ENCODE data around the gene JARID2. TPM values are rescaled to one million over a fixed set of nuclear protein-coding genes. Genes with fewer than 3 reads are reported as not detected.

Gene JARID2
- total and polyA plus RNA-seq, 4 donors, result 1.4 to 12.3 (median 3.4) TPM

- Histone ChIP-seq H3K9me3 (ENCODE audit: control insufficient read depth in 4 of 4, low read length in 3 of 4) (peaks cover 0 to 12% (median 4%) of the 10 kb centered on the region in 4 donors), H3K4me1 (ENCODE audit: control insufficient read depth in 4 of 4, insufficient read depth in 4 of 4, low read length in 3 of 4) (no peaks in the 10 kb centered on the region), H3K27ac (ENCODE audit: low read depth in 1 of 2, low read length in 2 of 2) (no peak overlapping the region), H3K9ac (ENCODE audit: low read depth in 1 of 2, low read length in 2 of 2) (no peak overlapping the region), H3K36me3 (ENCODE audit: control insufficient read depth in 4 of 4, insufficient read depth in 3 of 4, low read depth in 1 of 4, low read length in 3 of 4) (no peaks in the 10 kb centered on the region), H3K27me3 (ENCODE audit: control insufficient read depth in 4 of 4, insufficient read depth in 4 of 4, low read length in 3 of 4) (no peaks in the 10 kb centered on the region), H3K4me3 (ENCODE audit: low read depth in 1 of 3, low read length in 3 of 3) (no peak overlapping the region)
- WGBS, result 92% methylated on average over 6 of the region's 6 CpGs
- DNase-seq (ENCODE audit: low spot score), result no peak
- TF ChIP-seq HNF4A (conservative IDR thresholded peaks at IDR 0.05) (no peak), REST (IDR thresholded peaks at IDR 0.05) (no peak), TAF1 (conservative IDR thresholded peaks at IDR 0.05) (no peak), YY1 (IDR thresholded peaks at IDR 0.05) (no peak), CTCF (IDR thresholded peaks at IDR 0.05; ENCODE audit: low read depth, low read length, missing input control) (no peak), MAX (IDR thresholded peaks at IDR 0.05) (no peak)
These were observed 171.2 kb downstream of the JARID2 start for GRCh38 chr6:15416932-15417509.

- no peak overlapping the region for H3K9ac ChIP-seq (ENCODE audit: low read depth in 1 of 2, low read length in 2 of 2)
- TF ChIP-seq SP1 (IDR thresholded peaks at IDR 0.05) (no peak), ZBTB33 (IDR thresholded peaks at IDR 0.05) (no peak), CTCF (IDR thresholded peaks at IDR 0.05; ENCODE audit: low read depth, low read length, missing input control) (no peak), JUND (IDR thresholded peaks at IDR 0.05) (no peak)
- H3K36me3 ChIP-seq (ENCODE audit: control insufficient read depth in 4 of 4, insufficient read depth in 3 of 4, low read depth in 1 of 4, low read length in 3 of 4), result no peaks in the 10 kb centered on the region
- no peak overlapping the region for H3K27ac ChIP-seq (ENCODE audit: low read depth in 1 of 2, low read length in 2 of 2)
- no peaks in the 10 kb centered on the region for H3K4me1 ChIP-seq (ENCODE audit: control insufficient read depth in 4 of 4, insufficient read depth in 4 of 4, low read length in 3 of 4)
- no peak for DNase-seq (ENCODE audit: low spot score)
- H3K4me3 ChIP-seq (ENCODE audit: low read depth in 1 of 3, low read length in 3 of 3), result no peak overlapping the region
- H3K9me3 ChIP-seq (ENCODE audit: control insufficient read depth in 4 of 4, low read length in 3 of 4), result peaks cover 0 to 12% (median 4%) of the 10 kb centered on the region in 4 donors
- H3K27me3 ChIP-seq (ENCODE audit: control insufficient read depth in 4 of 4, insufficient read depth in 4 of 4, low read length in 3 of 4), result no peaks in the 10 kb centered on the region
- WGBS, result 89% methylated on average over 5 of the region's 5 CpGs
These were observed 171.9 kb downstream of the JARID2 start for GRCh38 chr6:15417811-15418210.

All from liver (tissue), 9 donors.